KMS-11 (cell line): ENCODE data around the gene SLC25A29.
"Not testable (repeated sequence)": the region's sequence is repeated elsewhere in the genome, so short reads cannot be mapped to it uniquely, and the experiment has no call there.

Experiments used
- H2AFZ ChIP-seq: fragments of 200-600 bp; sonication (generic); 2 replicates; pipeline ENCODE4 v1.6.1; 2016; ENCODE audit warnings: antibody characterized with exemption, mixed run types, low read depth
- H3K27ac ChIP-seq: fragments of 200-600 bp; sonication (generic); 2 replicates; pipeline ENCODE4 v1.6.1; 2016; ENCODE audit warnings: mild to moderate bottlenecking, mixed run types
- H3K27me3 ChIP-seq: fragments of 200-600 bp; sonication (generic); 2 replicates; pipeline ENCODE4 v1.6.1; 2017; ENCODE audit warnings: mild to moderate bottlenecking, low read depth, mixed run types, moderate library complexity; ENCODE audit not compliant: insufficient read depth
- H3K36me3 ChIP-seq: fragments of 200-600 bp; sonication (generic); 2 replicates; pipeline ENCODE4 v1.6.1; 2017; ENCODE audit warnings: mild to moderate bottlenecking, mixed run types; ENCODE audit not compliant: insufficient read depth
- H3K4me1 ChIP-seq: fragments of 200-600 bp; sonication (generic); 2 replicates; pipeline ENCODE4 v1.6.1; 2016; ENCODE audit warnings: mild to moderate bottlenecking, low read depth, mixed run types; ENCODE audit not compliant: poor library complexity, severe bottlenecking
- H3K4me2 ChIP-seq: fragments of 200-600 bp; sonication (generic); 2 replicates; pipeline ENCODE4 v1.7.0; 2016; ENCODE audit warnings: mild to moderate bottlenecking, mixed run types
- H3K4me3 ChIP-seq: fragments of 200-600 bp; sonication (generic); IDR thresholded peaks from 2 replicates; pipeline ENCODE4 v1.6.1; 2017; ENCODE audit warnings: low read depth, low read length, mixed read lengths; ENCODE audit not compliant: insufficient read depth
- H3K79me2 ChIP-seq: fragments of 200-600 bp; sonication (generic); 2 replicates; pipeline ENCODE4 v1.6.1; 2016; ENCODE audit warnings: low read depth, mixed run types; ENCODE audit not compliant: insufficient read depth
- H3K9ac ChIP-seq: fragments of 200-600 bp; sonication (generic); 2 replicates; pipeline ENCODE4 v1.6.1; 2016; ENCODE audit warnings: mild to moderate bottlenecking, mixed run types
- H4K20me1 ChIP-seq: fragments of 200-600 bp; sonication (generic); 2 replicates; pipeline ENCODE4 v1.6.1; 2016; ENCODE audit warnings: mild to moderate bottlenecking, mixed run types; ENCODE audit not compliant: insufficient read depth
- TF ChIP-seq, protein P1 (sequence below): fragments of 200-600 bp; sonication (generic); conservative IDR thresholded peaks from 2 replicates; pipeline ENCODE4 v1.6.1; 2017; ENCODE audit warnings: low read depth, mild to moderate bottlenecking, antibody characterized with exemption, low read length, moderate library complexity, mixed read lengths

The SLC25A29 gene

DNA sequence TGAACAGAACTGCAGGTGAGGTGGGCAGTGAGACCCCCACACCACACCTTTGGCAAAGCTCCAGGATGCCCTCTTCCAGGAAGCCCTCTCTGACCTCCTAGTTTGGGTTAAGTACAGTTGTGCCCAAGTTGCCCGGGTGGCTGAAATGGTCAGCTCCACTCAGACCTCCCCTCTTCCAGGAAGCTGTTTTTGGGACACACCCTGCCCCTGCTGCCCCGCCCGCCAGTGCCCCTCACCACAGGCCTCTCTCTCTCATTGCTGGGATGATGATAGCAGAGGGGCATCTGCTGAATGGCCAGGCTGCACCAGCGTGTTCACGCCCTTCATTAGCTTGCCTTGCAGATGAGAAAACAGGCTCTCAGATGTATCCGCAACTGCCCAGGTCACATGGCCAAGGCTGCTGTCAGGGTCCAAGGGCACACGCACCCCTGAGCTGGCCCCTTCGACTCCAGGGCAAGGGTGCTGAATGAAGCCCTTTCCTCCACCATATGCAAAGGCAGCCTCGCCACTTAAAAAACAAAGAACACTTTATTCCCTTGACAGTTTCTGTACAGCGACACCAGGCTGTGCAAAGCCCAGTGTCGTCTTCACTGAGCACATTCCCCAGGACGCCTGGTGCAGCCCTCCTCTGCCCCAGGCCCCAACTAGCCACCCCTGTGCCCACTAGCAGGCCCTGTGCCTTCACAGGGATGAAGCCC is 15.5 kb downstream of the SLC25A29 start:
- Histone ChIP-seq H3K27ac (no peak overlapping the region), H3K4me2 (no peak overlapping the region)

DNA sequence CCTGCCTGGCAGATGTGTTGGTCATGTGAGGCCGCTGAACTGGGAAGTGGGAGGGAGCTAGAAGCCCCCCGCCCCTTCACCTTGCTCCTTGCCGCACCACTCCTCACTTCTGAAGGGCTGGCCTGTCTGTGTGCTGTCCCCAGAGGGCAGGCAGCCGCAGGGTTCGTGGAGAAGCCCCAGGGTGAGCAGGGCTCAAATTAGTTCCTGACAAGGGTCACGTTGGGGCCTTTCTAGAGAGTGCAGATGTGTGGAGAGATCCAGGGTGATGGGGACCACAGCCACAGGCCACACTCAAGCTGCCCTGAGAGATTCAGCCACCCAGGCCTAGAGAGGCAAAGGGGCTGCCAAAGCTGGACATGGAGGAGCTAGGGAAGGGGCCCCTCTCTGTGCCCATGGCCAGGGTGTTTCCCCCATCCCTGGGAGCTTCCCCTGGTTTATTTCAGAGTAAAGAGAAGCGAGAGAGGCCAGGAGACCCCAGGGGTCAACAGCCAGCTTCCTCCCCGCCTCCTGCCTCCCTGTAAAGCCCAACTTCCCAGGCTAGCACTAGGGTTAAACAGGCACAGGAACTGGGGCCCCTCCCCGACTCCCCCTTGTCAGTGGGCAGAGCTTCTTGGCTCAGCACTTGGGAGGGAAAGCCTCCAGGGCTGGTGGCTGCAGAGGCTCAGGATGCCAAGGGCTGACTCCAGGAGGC is 16.2 kb downstream of the SLC25A29 start:
- no peak overlapping the region for H2AFZ ChIP-seq
- no peak overlapping the region for H3K27ac ChIP-seq
- H4K20me1 ChIP-seq = no peaks in the 10 kb centered on the region
- no peaks in the 10 kb centered on the region for H3K4me1 ChIP-seq
- no peaks in the 10 kb centered on the region for H3K27me3 ChIP-seq
- no peak overlapping the region for H3K9ac ChIP-seq
- no peaks in the 10 kb centered on the region for H3K36me3 ChIP-seq
- no peaks in the 10 kb centered on the region for H3K79me2 ChIP-seq
- TF ChIP-seq, protein P1, sequence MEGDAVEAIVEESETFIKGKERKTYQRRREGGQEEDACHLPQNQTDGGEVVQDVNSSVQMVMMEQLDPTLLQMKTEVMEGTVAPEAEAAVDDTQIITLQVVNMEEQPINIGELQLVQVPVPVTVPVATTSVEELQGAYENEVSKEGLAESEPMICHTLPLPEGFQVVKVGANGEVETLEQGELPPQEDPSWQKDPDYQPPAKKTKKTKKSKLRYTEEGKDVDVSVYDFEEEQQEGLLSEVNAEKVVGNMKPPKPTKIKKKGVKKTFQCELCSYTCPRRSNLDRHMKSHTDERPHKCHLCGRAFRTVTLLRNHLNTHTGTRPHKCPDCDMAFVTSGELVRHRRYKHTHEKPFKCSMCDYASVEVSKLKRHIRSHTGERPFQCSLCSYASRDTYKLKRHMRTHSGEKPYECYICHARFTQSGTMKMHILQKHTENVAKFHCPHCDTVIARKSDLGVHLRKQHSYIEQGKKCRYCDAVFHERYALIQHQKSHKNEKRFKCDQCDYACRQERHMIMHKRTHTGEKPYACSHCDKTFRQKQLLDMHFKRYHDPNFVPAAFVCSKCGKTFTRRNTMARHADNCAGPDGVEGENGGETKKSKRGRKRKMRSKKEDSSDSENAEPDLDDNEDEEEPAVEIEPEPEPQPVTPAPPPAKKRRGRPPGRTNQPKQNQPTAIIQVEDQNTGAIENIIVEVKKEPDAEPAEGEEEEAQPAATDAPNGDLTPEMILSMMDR = no peak
- no peak overlapping the region for H3K4me3 ChIP-seq
- H3K4me2 ChIP-seq = no peak overlapping the region

More for the DNA sequence above, 15.5 kb downstream of the SLC25A29 start:
- H2AFZ ChIP-seq = no peak overlapping the region
- no peak overlapping the region for H3K9ac ChIP-seq
- no peaks in the 10 kb centered on the region for H3K27me3 ChIP-seq
- no peak overlapping the region for H3K4me3 ChIP-seq
- H3K4me1 ChIP-seq = no peaks in the 10 kb centered on the region
- H3K79me2 ChIP-seq = no peaks in the 10 kb centered on the region
- TF ChIP-seq, protein P1 = no peak
- H4K20me1 ChIP-seq = no peaks in the 10 kb centered on the region
- H3K36me3 ChIP-seq = no peaks in the 10 kb centered on the region

DNA sequence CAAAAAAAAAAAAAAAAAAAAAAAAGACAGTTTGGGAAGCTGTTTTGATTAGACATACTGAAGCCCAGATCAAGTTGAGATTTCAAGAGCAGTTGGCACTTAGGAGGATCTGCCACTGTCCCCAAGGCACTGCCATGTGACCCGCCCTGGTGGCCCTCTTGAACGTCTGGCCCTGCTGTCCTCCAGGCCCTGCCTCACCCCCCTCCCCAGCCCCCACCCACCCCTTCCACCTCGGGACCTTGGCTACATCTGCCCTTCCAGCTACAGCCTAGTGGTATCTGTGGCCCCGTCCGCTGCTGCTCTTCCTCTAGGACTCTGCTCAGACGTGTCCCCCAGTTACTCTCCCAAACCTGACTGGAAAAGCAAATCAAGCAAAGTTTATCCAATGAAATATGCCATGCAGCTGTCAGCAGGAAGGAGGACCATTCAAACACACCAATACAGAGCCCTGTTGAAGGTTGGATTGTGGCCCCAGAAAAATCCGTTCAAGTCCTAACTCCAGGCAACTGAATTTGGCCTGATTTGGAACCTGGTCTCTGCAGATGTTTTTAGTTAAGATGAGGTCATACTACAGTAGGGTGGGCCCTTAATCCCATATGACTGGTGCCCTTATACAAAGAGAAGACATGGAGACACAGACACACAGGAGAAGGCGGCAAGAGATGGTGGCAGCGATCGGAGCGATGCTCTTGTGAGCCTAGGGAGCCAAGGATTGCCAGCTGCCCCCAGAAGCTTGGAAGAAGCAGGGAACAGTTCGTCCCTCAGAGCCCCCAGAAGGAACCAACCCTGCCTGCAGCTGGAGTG is 17.7 kb downstream of the SLC25A29 start:
- H3K9ac ChIP-seq = no peak overlapping the region
- H3K4me2 ChIP-seq = no peak overlapping the region
- no peaks in the 10 kb centered on the region for H3K36me3 ChIP-seq
- TF ChIP-seq, protein P1 = no peak
- H4K20me1 ChIP-seq = no peaks in the 10 kb centered on the region
- no peaks in the 10 kb centered on the region for H3K4me1 ChIP-seq
- H3K27me3 ChIP-seq = no peaks in the 10 kb centered on the region
- H3K79me2 ChIP-seq = no peaks in the 10 kb centered on the region
- no peak overlapping the region for H3K27ac ChIP-seq
- no peak overlapping the region for H2AFZ ChIP-seq
- no peak overlapping the region for H3K4me3 ChIP-seq

DNA sequence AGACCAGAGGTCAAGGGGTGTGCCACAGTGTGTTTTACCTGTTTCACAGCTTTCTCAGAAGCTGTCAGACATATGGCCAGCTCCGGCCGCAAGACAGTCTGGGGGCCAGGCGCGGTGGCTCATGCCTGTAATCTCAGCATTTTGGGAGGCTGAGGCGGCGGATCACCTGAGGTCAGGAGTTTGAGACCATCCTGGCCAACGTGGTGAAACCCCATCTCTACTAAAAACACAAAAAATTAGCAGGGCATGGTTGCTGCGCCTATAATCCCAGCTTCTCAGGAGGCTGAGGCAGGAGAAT is 18.3 kb downstream of the SLC25A29 start:
- not testable (repeated sequence) for H3K4me3 ChIP-seq, H3K9ac ChIP-seq, H3K27me3 ChIP-seq, H3K36me3 ChIP-seq, H3K27ac ChIP-seq, H3K4me1 ChIP-seq, H4K20me1 ChIP-seq, H3K4me2 ChIP-seq, H2AFZ ChIP-seq, H3K79me2 ChIP-seq
